GM10266 (cell line): ENCODE data around the gene XDH.

Experiments
- DNase-seq: peaks from one replicate; pipeline ENCODE4 v3.0.0; 2012; ENCODE audit errors: extremely low spot score
- CTCF ChIP-seq: IDR thresholded peaks from 2 replicates; pipeline ENCODE4 v1.5.1; 2012; ENCODE audit warnings: mild to moderate bottlenecking, low read depth; ENCODE audit not compliant: control insufficient read depth, insufficient read depth; ENCODE audit errors: missing control alignments

XDH gene

DNA sequence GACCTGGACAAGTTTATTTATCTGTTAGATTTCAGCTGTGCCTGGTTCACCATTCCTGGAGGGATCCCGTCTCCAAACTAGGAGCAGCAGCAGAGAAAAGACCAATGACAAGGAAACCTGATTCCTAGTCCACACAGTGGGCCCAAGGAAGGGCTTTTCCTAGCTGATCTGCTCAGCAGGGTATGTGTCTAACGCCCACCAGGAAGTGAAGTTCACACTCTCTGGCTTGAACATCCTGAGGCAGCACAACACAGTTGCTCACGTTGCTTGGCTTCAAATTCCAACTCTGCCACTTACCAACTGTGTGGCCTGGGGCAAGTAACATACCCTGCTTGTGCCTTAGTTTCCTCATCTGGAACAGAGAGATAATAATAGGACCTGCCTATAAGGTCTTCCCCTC, 42.9 kb downstream of the XDH start:
- TF ChIP-seq CTCF, result no peak
- no peak for DNase-seq

GRCh38 chr2:31366733-31367132, 47.8 kb downstream of the XDH start:
- DNase-seq, result no peak
- TF ChIP-seq CTCF, result no peak

GRCh38 chr2:31365834-31366505, 48.6 kb downstream of the XDH start:
- no peak for TF ChIP-seq CTCF
- DNase-seq, result no peak

GRCh38 chr2:31365348-31365747, 49.2 kb downstream of the XDH start:
- DNase-seq, result no peak
- TF ChIP-seq CTCF, result no peak

DNA sequence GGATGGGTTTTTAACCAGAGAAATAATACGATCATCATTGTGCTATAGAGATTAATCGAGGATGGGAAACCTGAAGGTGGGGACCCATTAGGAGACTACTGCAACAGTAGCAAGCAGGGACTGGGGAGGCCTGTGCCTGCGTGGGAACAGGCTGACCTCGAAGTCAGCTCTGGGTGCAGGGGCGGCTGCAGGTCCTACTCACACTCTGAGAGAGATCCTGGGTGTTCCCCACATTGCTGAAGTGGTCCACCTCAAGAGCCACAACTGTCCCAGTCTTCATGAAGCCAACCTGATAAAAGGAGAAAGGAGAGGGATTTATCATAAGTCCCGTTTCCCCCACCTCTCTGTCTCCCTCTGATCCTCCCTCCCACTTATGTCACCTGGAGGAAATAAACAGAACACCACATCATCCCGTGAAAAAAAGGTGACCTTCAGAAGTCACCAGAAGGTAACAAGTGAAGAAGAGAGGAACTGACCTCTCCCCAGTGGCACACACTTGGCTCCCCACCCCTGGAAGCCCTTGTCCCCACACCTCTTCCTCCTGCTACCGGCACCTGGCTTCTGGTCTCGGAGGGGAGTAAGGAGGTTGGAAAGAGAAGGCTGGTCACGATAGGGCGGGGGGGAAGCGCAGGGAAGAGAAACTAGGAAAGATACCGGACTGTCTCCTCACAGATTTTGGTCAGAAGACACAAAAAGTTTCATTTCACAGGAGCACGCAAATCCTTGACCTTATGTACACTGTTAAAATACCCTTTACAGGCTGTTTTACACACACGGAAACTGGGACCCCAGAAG, 50.4 kb downstream of the XDH start:
- TF ChIP-seq CTCF, result no peak
- no peak for DNase-seq

DNA sequence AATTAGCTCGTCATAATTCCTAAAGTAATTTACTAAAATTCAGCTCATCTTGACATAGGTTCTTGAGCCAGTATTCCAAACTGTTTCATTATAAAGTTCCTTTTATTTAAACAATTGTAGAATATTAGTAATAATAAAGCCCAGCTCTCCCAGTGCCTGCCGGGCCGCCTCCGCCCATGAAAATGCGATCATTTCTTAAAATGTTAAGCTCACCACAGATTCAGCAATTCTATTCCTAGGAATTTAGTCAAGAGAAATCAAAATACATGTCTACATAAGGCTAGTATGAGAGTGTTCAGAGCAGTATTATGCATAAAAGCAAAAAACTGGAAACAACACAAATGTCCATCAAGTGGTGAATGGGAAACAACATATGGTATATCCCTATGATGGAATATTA, 52.0 kb downstream of the XDH start:
- no peak for DNase-seq

More for the DNA sequence above, 52.0 kb downstream of the XDH start:
- no peak for TF ChIP-seq CTCF
